DND-41 (cell line): ENCODE data around the gene TXK.

Experiments
- EZH2 ChIP-seq: IDR thresholded peaks from 3 replicates; pipeline ENCODE4 v1.6.1; 2012; ENCODE audit warnings: borderline replicate concordance, low read depth, mild to moderate bottlenecking, moderate library complexity, low read length, inconsistent platforms; ENCODE audit not compliant: severe bottlenecking
- TF ChIP-seq, protein P1 (sequence below): IDR thresholded peaks from 2 replicates; pipeline ENCODE4 v1.5.1; 2012; ENCODE audit warnings: borderline replicate concordance, low read length, moderate library complexity, mild to moderate bottlenecking; ENCODE audit not compliant: poor library complexity, severe bottlenecking; ENCODE audit errors: extremely low read depth

DNA sequence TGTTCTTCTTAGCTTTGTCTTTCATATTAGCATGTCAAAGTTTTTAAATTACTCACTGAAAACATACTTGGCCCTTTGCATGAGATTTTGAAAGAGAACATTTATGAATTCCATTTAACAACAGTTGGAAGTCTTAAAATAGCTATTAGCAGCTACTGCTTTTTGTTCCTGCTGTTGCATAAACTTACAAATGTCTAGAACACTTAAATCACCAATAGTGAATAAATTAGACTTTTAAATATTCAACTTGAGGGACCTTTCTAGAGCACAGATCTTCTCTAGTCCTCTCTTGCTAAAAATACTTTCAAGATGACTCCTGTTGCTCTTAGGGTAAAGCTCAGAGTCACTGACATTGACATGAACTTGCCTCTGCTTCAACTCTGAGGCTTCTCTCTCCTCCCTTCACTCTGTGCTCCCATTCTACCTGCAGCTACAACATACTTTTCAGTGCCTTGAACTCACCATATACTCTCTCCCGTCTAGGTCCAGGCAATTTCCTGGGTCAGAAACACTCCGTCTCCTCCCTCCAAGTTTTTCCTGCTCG lies 15.8 kb upstream of the TXK start:
- no peak for TF ChIP-seq EZH2
- TF ChIP-seq, protein P1, sequence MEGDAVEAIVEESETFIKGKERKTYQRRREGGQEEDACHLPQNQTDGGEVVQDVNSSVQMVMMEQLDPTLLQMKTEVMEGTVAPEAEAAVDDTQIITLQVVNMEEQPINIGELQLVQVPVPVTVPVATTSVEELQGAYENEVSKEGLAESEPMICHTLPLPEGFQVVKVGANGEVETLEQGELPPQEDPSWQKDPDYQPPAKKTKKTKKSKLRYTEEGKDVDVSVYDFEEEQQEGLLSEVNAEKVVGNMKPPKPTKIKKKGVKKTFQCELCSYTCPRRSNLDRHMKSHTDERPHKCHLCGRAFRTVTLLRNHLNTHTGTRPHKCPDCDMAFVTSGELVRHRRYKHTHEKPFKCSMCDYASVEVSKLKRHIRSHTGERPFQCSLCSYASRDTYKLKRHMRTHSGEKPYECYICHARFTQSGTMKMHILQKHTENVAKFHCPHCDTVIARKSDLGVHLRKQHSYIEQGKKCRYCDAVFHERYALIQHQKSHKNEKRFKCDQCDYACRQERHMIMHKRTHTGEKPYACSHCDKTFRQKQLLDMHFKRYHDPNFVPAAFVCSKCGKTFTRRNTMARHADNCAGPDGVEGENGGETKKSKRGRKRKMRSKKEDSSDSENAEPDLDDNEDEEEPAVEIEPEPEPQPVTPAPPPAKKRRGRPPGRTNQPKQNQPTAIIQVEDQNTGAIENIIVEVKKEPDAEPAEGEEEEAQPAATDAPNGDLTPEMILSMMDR = no peak
